GM12878 (cell line): ENCODE measurements around the gene AVEN. TPM values are rescaled to one million over a fixed set of nuclear protein-coding genes. Genes with fewer than 3 reads are reported as not detected.

Source experiments
- ATAC-seq: fragments of 200-7000 bp; cut with Tn5 transposase; 3 replicates; pipeline ENCODE4 v1.9.1; 2020; ENCODE audit warnings: mild to moderate bottlenecking, moderate library complexity
- BruUV-seq: library from RNA; stranded (reverse); fragments of 400-500 nt; replicated peaks from 2 replicates; lab custom pipeline; 2021; lab: Mats Ljungman, UMichigan
- CTCF ChIA-PET: fragments of 300-600 bp; sonication (Branson Sonifier 250); formaldehyde crosslinking; extraction: SDS; loops from one replicate; lab custom pipeline; 2021; ENCODE audit warnings: inconsistent platforms; lab: Yijun Ruan, JAX
- POLR2A ChIA-PET: fragments of 350-600 bp; formaldehyde crosslinking; extraction: SDS; loops from one replicate; lab custom pipeline; 2021; ENCODE audit warnings: inconsistent platforms; lab: Charles Lee
- RAD21 ChIA-PET: fragments of 300-600 bp; sonication (Branson Sonifier 250); formaldehyde crosslinking; loops from one replicate; lab custom pipeline; 2023; ENCODE audit warnings: antibody characterized with exemption; ENCODE audit not compliant: unreplicated experiment; lab: Charles Lee
- SMC1A ChIA-PET: fragments of 300-600 bp; sonication (Branson Sonifier 250); formaldehyde crosslinking; loops from one replicate; lab custom pipeline; 2023; ENCODE audit not compliant: unreplicated experiment, uncharacterized antibody; lab: Charles Lee
- DNase-seq: peaks from one replicate; pipeline ENCODE4 v3.0.0-alpha.2; 2011; ENCODE audit warnings: low read depth, low spot score
- FAIRE-seq: peaks from 3 replicates; lab custom pipeline; 2011; peaks lifted over from hg19 to GRCh38; lab: Jason Lieb, UNC
- H2AFZ ChIP-seq: 2 replicates; pipeline ENCODE4 v1.6.0; 2011; ENCODE audit warnings: low read depth, low read length, control low read depth; ENCODE audit not compliant: control insufficient read depth
- H3K27ac ChIP-seq: 2 replicates; pipeline ENCODE4 v1.5.1; 2011; ENCODE audit warnings: control low read depth; ENCODE audit not compliant: control insufficient read depth, insufficient read depth
- H3K27me3 ChIP-seq, 2 experiments: replicated peaks in 1 of 2; 2 replicates each; pipeline versions ENCODE4 v1.6.0 to v1.6.1; 2011; ENCODE audit warnings: low read length in 1 of 2; ENCODE audit not compliant: control insufficient read depth in 2 of 2, insufficient read depth in 2 of 2
- H3K36me3 ChIP-seq, 2 experiments: 2 replicates each; pipeline ENCODE4 v1.5.1; 2011; ENCODE audit warnings: low read length in 1 of 2; ENCODE audit not compliant: control insufficient read depth in 2 of 2, insufficient read depth in 2 of 2
- H3K4me1 ChIP-seq: 2 replicates; pipeline ENCODE4 v1.6.1; 2011; ENCODE audit warnings: mild to moderate bottlenecking, low read length, moderate library complexity, mixed read lengths; ENCODE audit not compliant: control insufficient read depth, insufficient read depth
- H3K4me2 ChIP-seq: 2 replicates; pipeline ENCODE4 v1.6.0; 2011; ENCODE audit warnings: control low read depth; ENCODE audit not compliant: control insufficient read depth, insufficient read depth
- H3K4me3 ChIP-seq: fragments of 200-600 bp; sonication (generic); 2 replicates; pipeline ENCODE4 v1.5.1; 2016
- H3K79me2 ChIP-seq: 2 replicates; pipeline ENCODE4 v1.6.0; 2011; ENCODE audit warnings: low read length; ENCODE audit not compliant: control insufficient read depth, insufficient read depth
- H3K9ac ChIP-seq: 2 replicates; pipeline ENCODE4 v1.8.0; 2011; ENCODE audit warnings: low read length, control low read depth, mixed read lengths; ENCODE audit not compliant: control insufficient read depth, insufficient read depth
- H3K9me3 ChIP-seq: replicated peaks from 3 replicates; pipeline ENCODE4 v1.5.1; 2011; ENCODE audit warnings: mild to moderate bottlenecking, low read length; ENCODE audit not compliant: control insufficient read depth, insufficient read depth
- H4K20me1 ChIP-seq: 2 replicates; pipeline ENCODE4 v1.6.0; 2011; ENCODE audit not compliant: control insufficient read depth, insufficient read depth
- BCLAF1 ChIP-seq: fragments of 450-650 bp; IDR thresholded peaks from 2 replicates; pipeline ENCODE4 v1.6.1; 2017; ENCODE audit warnings: antibody characterized with exemption, mild to moderate bottlenecking, moderate library complexity
- CBX5 ChIP-seq: sonication (generic); IDR thresholded peaks from 2 replicates; pipeline ENCODE4 v1.6.1; 2016; ENCODE audit warnings: low read depth, moderate library complexity, mild to moderate bottlenecking, inconsistent platforms
- CHD1 ChIP-seq: IDR thresholded peaks from 2 replicates; pipeline ENCODE4 v1.6.1; 2012; ENCODE audit warnings: low read depth, low read length, improper control_type of control experiment
- E4F1 ChIP-seq: fragments of 450-650 bp; IDR thresholded peaks from 2 replicates; pipeline ENCODE4 v1.6.1; 2018; ENCODE audit warnings: borderline replicate concordance, mild to moderate bottlenecking; ENCODE audit not compliant: partially characterized antibody
- ETV6 ChIP-seq, 2 experiments: fragments of 450-650 bp in 1 of 2; IDR thresholded peaks in 1 of 2; conservative IDR thresholded peaks in 1 of 2; 2 replicates each; pipeline ENCODE4 v1.6.1; 2014; ENCODE audit warnings: antibody characterized with exemption in 1 of 2, borderline replicate concordance in 1 of 2, low read depth in 1 of 2, mild to moderate bottlenecking in 1 of 2, moderate library complexity in 1 of 2
- JUNB ChIP-seq: IDR thresholded peaks from 2 replicates; pipeline ENCODE4 v1.6.1; 2016; ENCODE audit warnings: antibody characterized with exemption, mild to moderate bottlenecking
- JUND ChIP-seq: IDR thresholded peaks from 2 replicates; pipeline ENCODE4 v1.6.1; 2012; ENCODE audit warnings: low read depth, mild to moderate bottlenecking, low read length, improper control_type of control experiment, moderate library complexity
- KDM1A ChIP-seq: fragments of 200-600 bp; sonication (generic); IDR thresholded peaks from 2 replicates; pipeline ENCODE4 v1.6.1; 2016; ENCODE audit warnings: borderline replicate concordance
- MAX ChIP-seq: IDR thresholded peaks from 2 replicates; pipeline ENCODE4 v1.6.1; 2012; ENCODE audit warnings: low read depth, low read length, improper control_type of control experiment
- MTA3 ChIP-seq: IDR thresholded peaks from 2 replicates; pipeline ENCODE4 v1.6.1; 2012; ENCODE audit warnings: low read length, inconsistent platforms, borderline replicate concordance
- SMC3 ChIP-seq: IDR thresholded peaks from 2 replicates; pipeline ENCODE4 v1.6.1; 2011; ENCODE audit warnings: low read length, improper control_type of control experiment, borderline replicate concordance
- SPI1 ChIP-seq: IDR thresholded peaks from 2 replicates; pipeline ENCODE4 v1.6.1; 2011; ENCODE audit warnings: low read depth, mild to moderate bottlenecking, low read length, moderate library complexity, borderline replicate concordance; ENCODE audit not compliant: insufficient read depth
- SREBF1 ChIP-seq: IDR thresholded peaks from 2 replicates; pipeline ENCODE4 v1.6.1; 2012; ENCODE audit warnings: mild to moderate bottlenecking, low read length
- USF2 ChIP-seq: IDR thresholded peaks from 2 replicates; pipeline ENCODE4 v1.6.1; 2011; ENCODE audit warnings: low read depth, low read length, improper control_type of control experiment, borderline replicate concordance
- ZNF384 ChIP-seq: IDR thresholded peaks from 2 replicates; pipeline ENCODE4 v1.6.1; 2012; ENCODE audit warnings: low read depth, mild to moderate bottlenecking, low read length, improper control_type of control experiment, borderline replicate concordance
- WGBS: methylation state at CpG from one replicate; pipeline ENCODE4 v1.1.6; 2016; ENCODE audit warnings: low lambda C conversion rate; ENCODE audit not compliant: insufficient replicate concordance, insufficient coverage; ENCODE audit errors: missing lambda C conversion rate; 5-methylcytosine and 5-hydroxymethylcytosine counted together
- in situ Hi-C: fragments of 300-500 bp; cut with MboI; formaldehyde crosslinking; loops from 9 replicates; pipeline ENCODE4 v1.14.3; 2018; ENCODE audit warnings: mixed read lengths
- intact Hi-C: fragments of 100-400 bp; cut with micrococcal nuclease; formaldehyde crosslinking; loops from one replicate; pipeline ENCODE4 v1.14.2; 2022; ENCODE audit not compliant: unreplicated experiment
- polyA plus RNA-seq, 11 experiments: library from polyadenylated mRNA; depleted of rRNA in 4 of 11; unstranded in 6 of 11; stranded (reverse) in 5 of 11; fragments of >200 nt; fragmentation: Nextera tagmentation in 4 of 11; fragmentation: Illumina TruSeq in 1 of 11; extraction: Ambion mirVana in 4 of 11; extraction: Trizol in 1 of 11; gene quantifications; 1 replicate in 1 of 11; 2 replicates in 10 of 11; pipeline versions ENCODE4 v1.2.1 to v1.2.3, GENCODE V29; 2011 to 2016; ENCODE audit warnings: inconsistent platforms in 2 of 11, missing spikeins in 2 of 11, low read depth in 1 of 11
- total RNA-seq, 4 experiments: library from RNA; depleted of rRNA in 3 of 4; stranded (reverse); fragments of >200 nt in 3 of 4; fragmentation: Illumina TruSeq in 1 of 4; extraction: Trizol in 1 of 4; gene quantifications; 2 replicates each; pipeline versions ENCODE4 v1.2.1 to v1.2.3, GENCODE V29; 2013 to 2021

AVEN gene
- total and polyA plus RNA-seq, 10 of the 15 experiments (the other 5 are each of a cell fraction or from before 2014, with no cell fraction given): 1.4 to 15.1 (median 10.5) TPM

GRCh38 chr15:34046471-34047145 is 7.6 kb upstream of the AVEN start (continued):
- TF ChIP-seq USF2: no peak
- no peak for TF ChIP-seq JUND
- TF ChIP-seq ZNF384: no peak
- no peak for TF ChIP-seq MTA3
- TF ChIP-seq E4F1: no peak
- no peak for TF ChIP-seq CHD1
- no peak for TF ChIP-seq CBX5
- TF ChIP-seq, all 136 proteins: peak for 0

GRCh38 chr15:34043813-34044212 is 4.8 kb upstream of the AVEN start:
- WGBS: 89% methylated on average over 2 of the region's 2 CpGs
- no peaks in the 10 kb centered on the region for H3K36me3 ChIP-seq
- in situ Hi-C loops: no loop called here
- no peaks in the 10 kb centered on the region for H3K79me2 ChIP-seq
- no peak for ATAC-seq
- FAIRE-seq: no peak
- intact Hi-C loops: no loop called here
- H4K20me1 ChIP-seq: no peaks in the 10 kb centered on the region
- no peak overlapping the region for H3K4me3 ChIP-seq
- BruUV-seq: no TSS peak
- POLR2A ChIA-PET: interaction anchor here (0.6 kb wide), 1 partner anchor 26 kb away, joined by 5 read pairs; no protein-coding TSS in a partner anchor
- CTCF ChIA-PET: interaction anchor here (0.7 to 1.8 kb wide), 2 partner anchors 8 to 18 kb away, joined by 3 to 6 read pairs; no protein-coding TSS in a partner anchor
- H3K27ac ChIP-seq: no peak overlapping the region
- RAD21 ChIA-PET: no interaction called here
- SMC1A ChIA-PET: interaction anchor here (1.0 kb wide), 1 partner anchor 172 kb away, joined by 3 read pairs; no protein-coding TSS in a partner anchor
- no peaks in the 10 kb centered on the region for H3K27me3 ChIP-seq
- H3K4me1 ChIP-seq: peaks cover 13% of the 10 kb centered on the region
- no peak overlapping the region for H2AFZ ChIP-seq
- no peak for DNase-seq
- no peak overlapping the region for H3K9ac ChIP-seq
- peak overlapping the region; percentile 47; the same call in 1 of the 2 replicates for H3K4me2 ChIP-seq
- no peaks in the 10 kb centered on the region; the same call in 2 of the 3 replicates for H3K9me3 ChIP-seq
- TF ChIP-seq SREBF1 (no peak), JUNB (no peak), SPI1 (no peak), KDM1A (no peak), BCLAF1 (no peak), ETV6 (conservative IDR thresholded peaks at IDR 0.05 in 1 of 2, IDR thresholded peaks at IDR 0.05 in 1 of 2; ENCODE audit: borderline replicate concordance in 1 of 2, low read depth in 1 of 2) (no peak), MAX (no peak), SMC3 (no peak)
